HG03439 (cell line): Measurements from ENCODE around the gene TMBIM1.

Experiments
- ATAC-seq: cut with Tn5 transposase; IDR thresholded peaks from one replicate; pipeline ENCODE4 v1.9.1; 2021; ENCODE audit warnings: mild to moderate bottlenecking, moderate library complexity; ENCODE audit not compliant: unreplicated experiment

Gene TMBIM1

DNA sequence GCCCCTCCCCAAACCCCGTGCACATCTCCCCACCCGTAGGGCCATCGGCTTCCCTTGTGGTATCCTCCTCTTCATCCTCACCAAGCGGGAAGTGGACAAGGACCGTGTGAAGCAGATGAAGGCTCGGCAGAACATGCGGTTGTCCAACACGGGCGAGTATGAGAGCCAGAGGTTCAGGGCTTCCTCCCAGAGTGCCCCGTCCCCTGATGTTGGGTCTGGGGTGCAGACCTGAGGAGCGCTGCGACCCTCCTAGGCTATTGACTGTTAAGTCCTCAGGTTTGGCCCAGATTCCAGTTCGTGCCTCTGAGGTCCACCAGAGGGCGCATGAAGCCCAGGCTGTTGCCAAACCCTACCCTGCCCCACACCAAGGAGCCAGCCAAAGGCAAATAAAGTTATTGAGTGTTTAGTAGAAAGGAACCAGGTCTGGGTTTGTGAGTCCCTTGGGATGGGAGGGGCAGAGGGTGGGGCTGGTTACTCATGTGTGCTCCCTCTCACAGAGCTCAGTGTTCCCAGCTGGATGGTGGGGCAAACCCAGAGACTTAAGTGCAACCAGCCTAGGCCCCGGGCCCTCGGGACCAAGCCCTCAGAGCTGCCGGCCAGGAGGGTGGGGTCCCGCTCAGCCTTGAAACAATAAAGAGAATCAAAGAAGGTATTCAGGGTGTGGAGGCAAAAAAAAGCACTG is 19.6 kb downstream of the TMBIM1 start:
- no peak for ATAC-seq

DNA sequence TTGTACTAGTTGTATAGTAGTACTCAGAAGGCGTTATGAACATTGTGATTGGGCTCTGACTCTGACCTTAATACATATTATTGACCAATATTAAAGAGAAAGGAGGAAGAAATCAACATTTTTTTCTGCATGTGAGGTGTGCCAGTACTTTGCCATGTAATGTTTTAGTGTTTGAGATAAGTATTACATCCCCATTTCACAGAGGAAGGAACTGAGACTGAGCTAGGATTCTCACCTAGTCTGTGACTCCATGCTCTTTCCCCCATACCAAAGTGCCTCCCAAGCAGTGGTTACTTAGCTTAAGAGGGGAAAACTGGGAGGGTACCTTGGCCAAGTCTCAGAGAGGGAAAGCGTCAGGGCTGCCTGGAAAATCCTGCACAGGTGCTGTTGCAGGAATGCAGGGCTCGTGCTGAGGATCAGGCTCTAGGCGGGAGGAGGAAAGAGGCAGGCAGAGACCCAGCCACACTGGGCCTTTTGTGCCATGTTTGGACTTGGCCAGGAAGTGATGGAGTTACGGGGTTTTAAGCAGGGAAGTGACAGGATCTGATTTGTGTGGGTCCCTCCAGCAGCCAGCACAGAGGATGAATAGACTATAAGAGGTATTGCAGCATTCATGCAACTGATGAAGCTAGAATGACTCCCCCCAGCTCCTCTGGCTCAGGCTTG is 20.3 kb downstream of the TMBIM1 start:
- ATAC-seq, result no peak

DNA sequence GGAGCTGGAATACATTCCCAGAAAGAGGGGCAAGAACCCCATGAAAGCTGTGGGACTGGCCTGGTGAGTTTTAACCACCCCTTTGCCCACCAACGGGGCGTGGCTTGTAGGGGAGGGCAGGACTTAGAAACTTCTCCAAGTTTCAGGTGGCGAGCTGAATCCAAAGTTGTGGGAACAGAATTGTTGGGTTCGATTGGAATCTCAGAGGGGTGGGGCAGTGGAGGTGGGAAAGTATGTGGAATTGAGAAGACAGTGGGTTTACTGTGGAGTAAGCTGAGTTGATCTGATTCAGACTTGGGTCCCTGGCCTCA is 20.9 kb downstream of the TMBIM1 start:
- ATAC-seq, result no peak

DNA sequence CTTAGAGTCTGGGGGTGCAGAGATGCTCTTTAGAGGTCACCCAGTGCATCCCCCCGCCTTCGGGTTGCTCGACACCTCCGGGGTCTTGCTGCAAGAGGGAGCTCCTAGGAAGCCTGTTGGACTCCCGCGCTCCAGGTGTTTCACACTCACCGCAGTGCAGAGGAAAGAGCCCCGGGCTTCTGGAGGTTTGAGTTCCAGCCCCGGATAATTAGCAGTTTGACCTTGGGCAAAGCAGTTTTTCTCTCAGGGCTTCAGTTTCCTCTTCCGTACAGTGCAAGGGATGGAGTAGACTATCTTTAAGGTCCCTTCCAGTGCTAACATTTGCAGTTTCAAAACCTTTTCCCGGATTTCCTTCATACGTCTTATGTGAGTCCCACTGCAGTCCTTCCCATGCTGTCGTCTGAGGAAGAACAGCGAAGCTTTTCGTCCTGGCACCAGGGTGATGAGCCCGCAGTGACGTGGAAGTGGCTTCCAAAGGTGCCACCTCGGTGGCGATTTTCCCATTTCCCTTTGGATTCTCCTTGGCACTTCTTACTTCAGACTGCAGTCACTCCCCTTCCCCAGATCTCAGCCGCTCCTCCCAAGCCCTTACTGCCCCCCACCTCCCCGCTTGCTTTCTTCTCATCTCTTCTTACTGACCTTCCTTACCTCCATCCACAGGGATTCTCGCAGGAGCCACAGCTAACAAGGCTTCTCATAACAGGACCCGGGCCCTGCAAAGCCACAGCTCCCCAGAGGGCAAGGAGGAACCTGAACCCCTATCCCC is 21.4 kb downstream of the TMBIM1 start:
- ATAC-seq, result no peak

DNA sequence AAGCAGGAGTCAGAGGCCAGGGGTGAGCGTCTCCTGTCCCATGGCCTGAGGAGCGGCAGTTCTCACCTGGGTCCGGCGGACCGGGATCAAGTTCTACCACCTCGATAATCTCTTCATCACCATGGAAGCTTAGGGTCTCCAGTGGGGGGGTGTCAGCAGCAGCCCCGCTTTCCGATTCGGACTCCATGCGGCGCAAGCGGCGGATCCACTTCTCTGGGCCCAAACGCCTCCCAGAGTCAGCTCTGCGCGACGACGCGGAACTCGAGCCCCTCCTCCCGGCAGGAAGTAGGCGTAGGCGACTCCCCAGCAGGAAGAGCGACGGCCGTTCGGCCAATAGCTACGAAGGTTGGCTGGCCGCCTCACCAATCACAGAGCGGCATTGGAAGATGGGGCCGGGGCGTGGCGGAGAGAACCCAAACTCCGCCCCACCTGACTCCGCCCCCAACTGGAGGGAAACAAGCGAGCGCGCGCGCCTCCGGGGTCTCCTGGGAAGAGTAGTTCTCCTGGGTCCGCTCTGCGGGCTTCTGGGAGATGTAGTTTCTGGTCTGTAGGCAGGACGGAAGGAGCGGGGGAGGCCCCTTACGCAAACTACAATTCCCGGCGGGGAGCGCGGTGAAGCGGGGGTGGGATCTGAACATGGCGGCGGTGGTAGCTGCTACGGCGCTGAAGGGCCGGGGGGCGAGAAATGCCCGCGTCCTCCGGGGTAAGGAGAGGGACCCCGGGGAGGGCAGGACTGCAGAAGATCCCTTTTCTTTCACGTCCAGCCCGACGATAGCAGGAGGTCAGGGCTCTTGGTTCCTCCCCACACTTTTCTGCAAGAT is 22.2 kb downstream of the TMBIM1 start, which contains the start of the genes AAMP and PNKD:
Gene AAMP, minus strand, starts transcription at position 238 of the 821 bp plus-strand sequence. Its CDS starts 51 bp downstream, at position 187.
Gene PNKD, plus strand, starts transcription at position 620 of the 821 bp plus-strand sequence. Its CDS starts 17 bp downstream, at position 637.
- ATAC-seq, result peak; percentile 90

DNA sequence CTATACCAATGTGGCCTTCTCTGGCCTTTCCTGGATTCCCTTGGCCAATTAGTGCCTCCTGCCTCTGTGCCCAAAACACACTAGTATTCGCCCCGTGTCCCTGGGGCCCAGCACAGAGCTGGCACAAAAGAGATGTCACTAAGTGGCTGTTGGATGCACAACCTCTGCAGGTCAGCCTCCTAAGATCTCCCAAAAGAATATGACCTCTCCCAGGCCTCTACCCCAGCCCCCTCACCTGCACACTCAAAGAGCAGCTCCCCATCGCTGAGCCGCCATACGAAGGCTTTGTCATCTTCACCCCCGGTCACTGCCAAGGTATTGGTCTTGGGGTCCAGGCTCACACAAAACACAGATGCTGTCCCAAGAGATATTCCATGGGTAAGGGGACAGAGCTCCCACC is 25.0 kb downstream of the TMBIM1 start:
- ATAC-seq, result no peak

DNA sequence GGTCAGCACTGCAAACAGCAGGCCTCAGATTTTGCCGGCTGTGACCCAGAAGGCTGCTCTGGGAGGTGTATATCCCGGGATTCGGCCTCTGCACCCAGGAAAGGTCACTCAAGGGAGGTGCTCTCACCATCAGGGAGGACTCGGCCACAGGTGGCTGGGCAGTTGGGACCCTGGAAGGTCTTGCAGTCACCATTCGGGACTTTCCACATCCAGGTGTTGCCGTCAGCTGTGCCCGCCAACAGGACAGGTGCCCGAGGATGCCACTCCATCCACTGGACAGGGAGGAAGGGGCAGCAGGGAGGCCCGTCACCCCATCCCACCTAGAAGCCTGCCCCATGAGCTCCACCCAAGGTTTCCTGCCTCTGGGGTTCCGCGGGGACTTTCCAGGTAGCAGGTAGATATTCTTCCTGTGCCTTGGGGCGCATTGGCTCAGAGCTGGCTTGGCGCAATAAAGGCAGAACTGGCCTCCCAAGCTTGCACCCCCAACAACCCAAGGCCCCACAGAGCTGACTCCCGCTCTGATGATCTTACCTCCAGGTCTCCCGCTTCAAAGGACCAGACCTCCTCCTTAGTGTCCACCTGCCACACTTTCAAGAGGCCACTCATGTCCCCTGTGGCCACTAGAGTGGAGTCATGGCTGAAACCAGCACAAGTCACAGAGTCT is 25.9 kb downstream of the TMBIM1 start:
- no peak for ATAC-seq

DNA sequence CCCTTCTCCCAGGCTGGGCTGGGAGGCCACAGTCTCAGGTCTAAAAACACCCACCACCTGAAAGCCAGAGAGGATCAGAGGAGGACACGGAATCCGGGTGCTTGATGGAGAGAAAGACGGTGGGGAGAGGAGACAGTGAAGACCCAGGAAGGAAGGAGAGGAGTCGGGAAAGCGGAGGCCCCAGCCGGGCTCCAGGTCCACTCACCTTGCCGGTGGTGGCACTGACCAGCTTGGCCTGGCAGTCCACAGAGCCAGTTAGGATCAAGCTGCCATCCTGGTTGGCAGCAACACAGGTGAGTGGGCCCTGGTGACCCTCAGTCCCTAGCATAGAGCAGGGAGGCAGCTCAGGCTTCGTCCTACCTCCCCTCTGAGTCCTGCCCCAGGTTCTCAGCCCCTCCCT is 26.7 kb downstream of the TMBIM1 start:
- ATAC-seq, result no peak

DNA sequence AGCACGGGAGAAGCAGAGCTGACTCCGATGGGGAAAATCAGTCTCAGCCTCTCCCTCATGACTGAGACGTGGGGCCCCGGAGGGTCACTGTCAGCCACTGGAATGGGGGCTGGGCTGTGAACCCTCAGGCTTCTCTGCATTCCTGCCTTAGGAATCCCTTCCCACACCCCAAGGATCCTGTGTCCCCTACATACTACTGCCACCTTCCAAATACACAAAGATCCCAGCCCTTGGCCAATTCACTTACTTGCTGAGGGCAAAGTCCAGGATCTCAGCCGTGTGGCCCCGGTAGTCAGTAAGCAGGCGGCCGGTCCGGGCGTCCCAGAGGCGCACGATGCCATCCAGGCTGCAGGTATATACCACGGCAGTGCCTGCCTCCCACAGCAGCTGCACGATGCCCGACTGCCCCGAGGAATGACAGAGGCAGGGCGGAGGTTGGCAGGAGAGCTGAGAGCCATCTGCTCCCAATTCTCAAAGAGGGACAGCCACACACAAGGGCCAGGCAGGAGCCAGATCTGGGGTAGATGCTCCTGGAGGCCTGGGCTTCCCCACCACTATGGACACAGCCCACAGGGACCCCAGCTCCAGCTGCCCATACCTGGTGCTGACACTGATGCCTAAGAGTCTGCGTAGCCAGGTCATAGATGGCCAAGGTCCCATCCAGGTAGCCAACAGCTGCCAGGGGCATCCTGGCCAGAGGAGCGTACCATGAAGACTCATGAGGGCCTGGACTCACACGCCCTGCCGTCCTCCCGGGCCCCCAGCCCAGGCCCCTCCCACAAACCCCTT is 27.3 kb downstream of the TMBIM1 start:
- no peak for ATAC-seq

DNA sequence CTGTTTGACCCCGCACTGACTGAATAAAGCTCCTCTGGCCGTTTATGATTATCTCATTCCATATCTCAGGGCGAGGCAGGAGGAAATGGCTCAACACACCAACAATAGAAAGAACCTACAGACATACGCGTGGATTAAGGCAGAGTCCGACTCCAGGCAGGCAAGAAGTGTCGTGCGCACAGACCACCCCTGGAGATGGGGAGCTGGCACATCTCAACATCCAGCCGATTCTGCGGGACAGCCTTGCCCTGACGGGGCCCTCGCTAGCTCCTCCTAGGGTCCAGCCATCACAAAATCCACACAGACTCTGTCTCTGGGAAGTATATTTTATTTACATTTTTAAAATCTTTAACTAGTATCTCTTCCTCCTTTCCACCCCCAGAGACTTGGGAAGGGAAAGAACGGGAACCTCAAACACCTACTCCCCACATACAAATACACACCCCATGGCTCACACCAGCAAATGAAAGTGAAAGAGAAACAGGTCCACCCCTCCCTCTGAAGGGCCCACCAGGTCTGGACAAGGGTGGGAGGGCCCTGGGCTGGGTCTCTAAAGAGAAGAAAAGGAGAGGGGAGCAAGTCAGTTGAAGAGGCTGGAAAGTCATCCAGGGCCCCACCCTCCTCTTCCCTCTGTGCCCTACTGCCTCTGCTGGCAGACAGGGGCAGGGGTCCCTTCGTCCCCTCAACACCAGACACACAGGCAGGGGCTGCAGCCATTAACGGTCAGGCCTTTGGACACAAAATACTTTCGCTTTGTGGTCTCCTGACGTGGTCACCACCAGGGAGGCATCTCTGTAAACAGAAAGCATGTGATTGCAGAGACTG is 28.3 kb downstream of the TMBIM1 start:
- ATAC-seq, result no peak

DNA sequence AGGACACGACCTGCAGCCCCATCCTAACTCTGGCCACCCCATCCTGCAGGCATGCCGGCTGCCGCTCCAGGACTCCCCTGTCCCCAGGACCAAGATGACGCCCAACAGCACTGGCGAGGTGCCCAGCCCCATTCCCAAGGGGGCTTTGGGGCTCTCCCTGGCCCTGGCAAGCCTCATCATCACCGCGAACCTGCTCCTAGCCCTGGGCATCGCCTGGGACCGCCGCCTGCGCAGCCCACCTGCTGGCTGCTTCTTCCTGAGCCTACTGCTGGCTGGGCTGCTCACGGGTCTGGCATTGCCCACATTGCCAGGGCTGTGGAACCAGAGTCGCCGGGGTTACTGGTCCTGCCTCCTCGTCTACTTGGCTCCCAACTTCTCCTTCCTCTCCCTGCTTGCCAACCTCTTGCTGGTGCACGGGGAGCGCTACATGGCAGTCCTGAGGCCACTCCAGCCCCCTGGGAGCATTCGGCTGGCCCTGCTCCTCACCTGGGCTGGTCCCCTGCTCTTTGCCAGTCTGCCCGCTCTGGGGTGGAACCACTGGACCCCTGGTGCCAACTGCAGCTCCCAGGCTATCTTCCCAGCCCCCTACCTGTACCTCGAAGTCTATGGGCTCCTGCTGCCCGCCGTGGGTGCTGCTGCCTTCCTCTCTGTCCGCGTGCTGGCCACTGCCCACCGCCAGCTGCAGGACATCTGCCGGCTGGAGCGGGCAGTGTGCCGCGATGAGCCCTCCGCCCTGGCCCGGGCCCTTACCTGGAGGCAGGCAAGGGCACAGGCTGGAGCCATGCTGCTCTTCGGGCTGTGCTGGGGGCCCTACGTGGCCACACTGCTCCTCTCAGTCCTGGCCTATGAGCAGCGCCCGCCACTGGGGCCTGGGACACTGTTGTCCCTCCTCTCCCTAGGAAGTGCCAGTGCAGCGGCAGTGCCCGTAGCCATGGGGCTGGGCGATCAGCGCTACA is 29.4 kb downstream of the TMBIM1 start:
- no peak for ATAC-seq

DNA sequence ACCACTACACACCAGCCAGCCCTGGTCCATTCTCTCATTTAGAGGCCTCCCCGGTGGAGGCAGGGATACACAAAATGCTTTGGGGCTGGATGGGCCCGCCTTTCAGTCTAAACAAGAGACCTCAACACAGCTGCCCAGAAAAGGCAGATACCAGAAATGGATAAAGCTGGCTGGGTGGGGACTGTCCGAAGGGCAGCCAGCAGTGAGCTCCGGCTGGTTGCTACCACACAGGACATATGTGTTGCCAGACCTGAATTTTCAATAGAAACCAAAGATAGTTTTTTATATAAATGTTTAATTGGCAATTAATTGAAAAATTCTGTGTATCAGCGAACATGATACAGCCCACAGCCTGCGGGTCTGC is 30.1 kb downstream of the TMBIM1 start:
- no peak for ATAC-seq

DNA sequence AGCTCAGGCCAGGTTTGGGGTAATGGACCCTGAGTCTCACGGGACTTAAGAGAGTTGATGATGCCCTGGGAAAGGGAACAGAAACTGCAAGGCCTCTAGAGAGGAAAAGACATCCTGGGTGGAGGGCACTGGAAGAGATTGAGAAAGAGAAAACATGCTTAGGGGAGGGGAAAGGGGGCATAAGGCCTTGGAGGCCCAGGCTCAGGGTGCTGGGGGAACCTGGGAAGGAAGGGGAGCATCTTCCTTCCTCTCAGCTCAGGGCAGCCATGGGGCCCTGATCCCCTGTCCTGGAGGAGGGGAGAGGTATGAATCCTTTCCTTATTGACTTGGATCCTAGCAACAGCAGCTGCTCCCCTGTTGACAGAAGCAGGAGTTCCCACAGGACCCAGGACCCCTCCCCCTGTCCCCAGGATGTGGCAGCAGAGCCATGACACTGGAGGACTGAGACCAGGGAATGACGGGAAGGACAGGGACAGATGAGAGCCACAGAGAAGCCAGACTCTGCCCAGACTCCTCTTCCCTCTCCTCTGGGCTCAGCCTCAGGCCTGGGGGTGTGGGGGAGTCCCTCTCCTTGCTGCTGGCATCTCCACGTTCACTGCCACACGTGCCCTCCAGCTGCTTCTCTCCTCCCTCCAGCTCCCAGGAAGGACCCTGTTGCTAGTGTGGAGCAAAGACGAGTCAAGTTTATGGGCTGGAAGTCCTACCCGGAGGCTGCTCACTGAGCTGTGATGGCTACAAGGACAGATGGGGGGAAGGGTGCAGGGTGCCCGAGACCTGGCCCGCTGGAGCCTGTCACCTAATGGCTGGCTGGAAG is 30.7 kb downstream of the TMBIM1 start:
- ATAC-seq, result no peak

DNA sequence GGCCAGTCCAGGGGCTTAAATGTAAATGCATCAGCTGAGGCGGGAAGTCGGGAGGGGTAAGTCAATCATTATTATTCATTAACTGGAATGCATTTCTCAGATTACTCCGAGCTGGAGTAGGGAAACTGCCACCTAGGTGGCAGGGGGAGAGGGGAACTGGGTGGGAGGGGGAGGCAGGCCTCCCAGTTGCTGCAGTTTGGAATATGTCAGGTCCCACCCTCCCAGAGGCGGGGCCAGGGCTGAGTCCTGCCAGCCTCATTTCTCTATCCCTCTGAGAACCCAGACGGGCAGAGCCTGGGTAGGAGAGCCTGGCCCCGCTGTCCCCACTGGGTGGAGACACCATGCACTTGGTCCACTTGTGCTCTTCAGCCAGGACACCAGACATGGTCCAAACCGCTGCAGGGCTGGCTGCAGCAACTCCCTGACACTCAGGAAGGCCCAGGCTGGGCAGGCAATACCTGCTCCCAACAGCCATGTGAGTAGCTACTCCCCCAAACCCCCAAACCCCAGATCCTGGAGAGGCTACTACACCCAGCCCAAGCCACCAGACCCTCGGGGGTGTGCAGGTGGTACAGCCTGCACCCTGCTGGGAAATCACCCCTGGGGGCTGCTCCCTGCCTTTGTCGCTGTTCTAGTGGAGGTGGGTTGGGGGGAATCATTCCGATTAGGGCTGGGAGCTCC is 31.4 kb downstream of the TMBIM1 start, which contains the start of gene GPBAR1:
Gene GPBAR1, plus strand, starts transcription at position 274 of the 681 bp plus-strand sequence. CDS start 1,710 bp downstream, outside the sequence.
- ATAC-seq, result no peak

DNA sequence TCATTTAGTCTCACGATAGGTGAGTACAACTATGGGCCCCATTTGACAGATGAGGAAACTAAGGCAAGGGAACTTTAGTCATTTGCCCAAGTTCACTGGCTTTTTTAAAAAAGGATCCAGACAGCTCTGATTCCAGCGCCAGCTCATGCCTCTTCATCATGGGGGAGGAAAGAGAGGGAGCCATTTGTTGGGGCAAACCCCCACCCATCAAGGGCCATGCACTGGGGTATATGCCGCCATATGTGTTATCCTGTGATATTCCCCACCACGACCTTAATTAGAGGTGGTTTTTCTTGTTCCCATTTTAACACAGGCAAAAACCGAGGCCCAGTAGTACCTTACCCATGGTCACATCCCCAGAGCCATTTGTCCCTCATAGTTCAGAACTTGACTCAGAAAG is 32.1 kb downstream of the TMBIM1 start:
- ATAC-seq, result no peak
